ENCODE measurements around the gene LAMA3.

GRCh38 chr18:23675896-23676295 is 13.4 kb upstream of the LAMA3 start:
- no peak for TF ChIP-seq WRNIP1 (IDR thresholded peaks at IDR 0.05; ENCODE audit: borderline replicate concordance, low read depth, low read length)
- no peak for TF ChIP-seq CREB1 (IDR thresholded peaks at IDR 0.05; ENCODE audit: low read depth)
- no peak for TF ChIP-seq MAX (IDR thresholded peaks at IDR 0.05; ENCODE audit: low read depth, low read length)
- no peak for TF ChIP-seq BRCA1 (IDR thresholded peaks at IDR 0.05; ENCODE audit: low read depth, low read length)
- TF ChIP-seq MXI1 (IDR thresholded peaks at IDR 0.05; ENCODE audit: low read depth, low read length): no peak
- TF ChIP-seq BACH1 (IDR thresholded peaks at IDR 0.05; ENCODE audit: borderline replicate concordance): no peak

All from GM12878 (cell line).